HG02763 (cell line): ENCODE results near the gene IL17RE.

Experiments
- ATAC-seq: cut with Tn5 transposase; IDR thresholded peaks from one replicate; pipeline ENCODE4 v1.9.1; 2021; ENCODE audit warnings: mild to moderate bottlenecking, moderate library complexity; ENCODE audit not compliant: unreplicated experiment

The IL17RE gene

DNA sequence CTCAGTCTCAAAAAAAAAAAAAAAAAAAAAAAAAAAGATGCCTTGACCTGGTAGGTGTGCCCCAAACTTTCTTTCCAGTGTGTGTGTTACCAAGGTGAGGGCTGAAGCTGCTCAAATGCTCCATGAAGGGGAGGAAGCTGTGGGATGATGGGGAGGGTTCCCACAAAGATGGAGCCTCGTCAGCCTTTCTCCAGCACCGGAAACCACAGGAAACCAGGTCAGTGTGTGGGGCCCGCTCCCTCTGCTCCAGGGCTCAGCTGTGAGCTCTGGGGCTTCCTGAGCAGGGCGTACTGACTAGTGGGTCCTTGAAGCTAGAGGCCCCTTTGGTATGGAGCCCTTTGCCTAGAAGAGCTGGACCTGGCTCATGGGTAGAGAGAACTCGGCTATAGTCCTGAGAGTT, 681 bp upstream of the IL17RE start:
- no peak for ATAC-seq

DNA sequence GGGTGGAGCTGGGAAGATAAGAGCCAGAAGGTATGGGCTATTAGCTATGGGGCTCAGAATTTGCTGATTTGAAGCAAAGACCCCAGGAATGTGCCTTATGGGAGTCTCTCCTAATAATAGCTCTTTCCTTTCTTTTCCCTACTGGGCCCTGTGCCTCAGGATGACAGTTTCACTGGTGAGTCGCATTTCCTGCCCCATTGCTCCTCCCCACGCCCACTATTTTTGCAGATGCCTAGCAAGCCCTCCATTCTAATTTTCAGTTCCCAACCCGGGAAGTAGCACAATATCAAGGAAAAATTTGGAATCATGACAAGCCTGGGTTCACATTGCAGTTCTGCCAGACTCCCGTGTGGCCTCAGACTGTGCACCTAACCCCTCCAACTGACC, 583 bp downstream of the IL17RE start:
- ATAC-seq = no peak

DNA sequence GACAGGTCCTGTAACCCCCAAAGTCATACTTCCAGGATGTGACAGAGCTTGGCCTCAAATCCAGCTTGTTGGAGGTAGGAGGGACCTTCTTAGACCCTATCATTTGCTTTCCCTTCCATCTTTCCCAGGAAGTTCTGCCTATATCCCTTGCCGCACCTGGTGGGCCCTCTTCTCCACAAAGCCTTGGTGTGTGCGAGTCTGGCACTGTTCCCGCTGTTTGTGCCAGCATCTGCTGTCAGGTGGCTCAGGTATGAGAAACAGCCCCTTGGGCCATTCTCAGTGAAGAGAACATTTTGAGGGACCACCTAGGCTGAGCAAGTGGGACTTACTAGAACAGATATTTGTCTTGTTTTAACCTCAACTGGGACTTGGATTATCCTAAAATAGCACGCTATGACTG, 1.3 kb downstream of the IL17RE start:
- ATAC-seq = no peak

DNA sequence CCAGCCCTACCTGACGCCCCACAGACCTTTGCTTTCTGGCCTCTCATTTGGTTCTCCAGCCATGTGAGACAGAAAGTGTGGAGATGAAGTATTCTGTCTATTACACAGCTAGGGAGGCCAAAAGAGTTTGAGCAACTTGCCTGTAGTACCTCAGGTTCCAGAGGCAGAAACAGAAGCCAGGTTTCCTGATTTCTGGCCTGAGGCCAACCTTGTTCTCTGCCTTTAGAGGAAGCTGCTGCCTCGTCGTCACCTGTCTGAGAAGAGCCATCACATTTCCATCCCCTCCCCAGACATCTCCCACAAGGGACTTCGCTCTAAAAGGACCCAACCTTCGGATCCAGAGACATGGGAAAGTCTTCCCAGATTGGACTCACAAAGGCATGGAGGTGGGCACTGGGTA, 3.8 kb downstream of the IL17RE start:
- no peak for ATAC-seq

DNA sequence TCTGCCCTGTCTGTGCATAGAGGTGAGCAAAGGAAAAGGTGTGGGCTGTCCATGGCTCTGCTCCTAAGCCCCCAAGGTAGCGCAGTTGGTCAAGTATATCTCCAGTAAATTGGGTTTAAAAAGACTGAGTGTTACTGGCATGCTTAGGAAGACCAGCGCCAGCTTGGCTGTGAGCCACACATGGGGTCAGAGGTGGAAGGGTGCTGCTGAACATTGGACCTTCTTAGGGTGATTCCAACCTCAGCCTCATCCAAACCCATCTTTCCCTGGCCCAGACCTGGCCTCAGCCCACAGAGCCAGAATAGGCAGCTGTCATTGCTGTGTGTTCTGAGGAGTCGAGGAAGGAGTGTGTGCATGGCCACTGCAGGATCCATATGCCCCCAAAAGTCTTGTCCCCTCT, 5.6 kb downstream of the IL17RE start:
- no peak for ATAC-seq

DNA sequence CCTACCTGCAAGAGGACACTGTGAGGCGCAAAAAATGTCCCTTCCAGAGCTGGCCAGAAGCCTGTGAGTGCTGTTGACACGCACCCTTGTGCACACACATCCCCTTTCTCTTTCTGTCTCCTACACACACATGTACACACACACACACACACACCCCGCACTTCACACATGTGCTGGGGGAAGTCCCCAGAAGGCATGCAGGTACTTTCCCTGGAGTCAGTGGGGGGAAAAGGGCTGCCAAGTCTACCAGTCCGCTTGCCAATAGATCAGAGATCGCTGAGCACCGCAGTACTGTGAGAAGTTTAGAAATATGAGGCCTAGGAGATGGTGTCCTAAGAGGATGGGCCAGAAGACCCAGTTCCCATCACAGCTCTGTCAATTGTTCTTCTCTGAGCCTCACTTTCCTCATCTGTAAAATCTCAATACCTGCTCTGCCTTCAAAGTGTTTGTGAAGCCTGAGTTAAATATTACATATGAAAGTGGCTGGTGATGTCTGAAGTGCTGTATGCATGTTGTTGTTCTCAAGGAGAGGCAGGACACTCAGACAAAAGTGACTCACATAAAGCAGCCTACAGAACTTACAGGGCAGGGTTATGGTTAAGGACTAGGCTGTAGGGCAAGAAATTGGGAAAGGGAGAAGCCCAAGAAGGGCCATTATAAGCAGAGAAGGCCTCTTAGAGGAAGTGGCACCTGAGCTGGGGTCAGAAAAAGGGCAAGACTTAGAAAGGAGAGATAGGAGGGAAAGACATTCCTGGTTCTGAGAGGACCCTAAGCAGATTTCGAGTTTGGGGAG, 6.8 kb downstream of the IL17RE start:
- ATAC-seq = no peak

DNA sequence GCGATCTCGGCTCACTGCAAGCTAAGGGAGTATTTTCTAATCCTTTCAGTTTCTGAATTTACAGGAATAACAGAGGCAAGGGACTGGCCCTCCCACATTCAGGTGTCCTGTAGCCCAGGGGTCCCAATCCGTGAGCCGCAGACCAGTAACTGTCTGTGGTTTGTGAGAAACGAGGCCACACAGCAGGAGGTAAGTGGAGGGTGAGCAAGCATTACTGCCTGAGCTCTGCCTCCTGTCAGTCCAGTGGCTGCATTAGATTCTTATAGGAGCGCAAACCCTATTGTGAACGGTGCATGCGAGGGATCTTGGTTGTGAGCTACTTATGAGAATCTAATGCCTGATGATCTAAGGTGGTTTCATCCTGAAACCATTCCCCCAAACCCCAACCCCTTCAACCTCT, 9.2 kb downstream of the IL17RE start:
- no peak for ATAC-seq

DNA sequence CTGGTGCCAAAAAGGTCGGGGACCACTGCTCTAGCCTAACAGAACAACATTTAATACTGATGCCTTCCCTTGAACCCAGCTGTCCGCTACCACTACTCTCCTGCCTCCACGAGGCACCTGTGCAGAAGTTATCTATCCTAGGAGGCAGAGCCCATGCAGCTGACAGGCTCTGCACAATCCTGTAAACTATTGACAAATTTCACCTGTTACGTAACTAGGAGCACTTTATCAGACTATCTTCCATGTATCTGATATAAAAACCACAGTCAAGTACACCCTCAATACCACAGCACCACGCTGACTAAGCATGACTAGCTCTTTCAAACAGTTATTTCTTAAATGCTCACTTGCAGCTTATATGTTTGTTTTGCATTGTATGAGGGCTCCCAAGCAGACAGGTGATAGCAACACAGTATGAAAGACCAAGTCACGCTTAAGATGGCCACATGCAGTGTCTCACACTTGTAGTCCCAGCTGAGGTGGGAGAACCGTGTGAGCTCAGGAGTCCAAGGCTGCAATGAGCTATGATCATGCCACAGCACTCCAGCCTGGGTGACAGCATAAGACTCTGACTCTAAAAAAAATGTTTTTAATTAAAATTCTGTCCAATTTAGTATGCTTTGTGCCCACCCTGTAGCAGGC, 9.8 kb downstream of the IL17RE start:
- ATAC-seq = no peak

DNA sequence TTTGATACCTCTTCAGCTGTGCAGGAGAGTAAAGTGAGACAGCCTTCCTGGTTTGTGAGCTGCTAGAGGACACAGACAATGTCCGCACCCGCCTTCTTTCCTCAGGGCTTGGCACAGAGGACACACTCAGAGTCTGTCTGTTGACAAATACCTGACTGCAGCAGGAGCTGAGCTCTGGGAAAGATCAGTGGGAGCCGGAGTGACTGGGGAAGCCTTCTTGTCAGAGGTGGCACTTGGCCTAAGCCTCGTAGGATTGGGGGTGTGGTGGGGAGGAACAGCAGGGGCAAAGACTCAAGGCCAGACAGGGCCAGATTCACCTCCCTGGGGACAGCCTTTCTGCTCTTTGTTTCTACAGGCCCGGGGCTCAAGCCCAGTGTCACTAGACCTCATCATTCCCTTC, 11.0 kb downstream of the IL17RE start:
- ATAC-seq = no peak

DNA sequence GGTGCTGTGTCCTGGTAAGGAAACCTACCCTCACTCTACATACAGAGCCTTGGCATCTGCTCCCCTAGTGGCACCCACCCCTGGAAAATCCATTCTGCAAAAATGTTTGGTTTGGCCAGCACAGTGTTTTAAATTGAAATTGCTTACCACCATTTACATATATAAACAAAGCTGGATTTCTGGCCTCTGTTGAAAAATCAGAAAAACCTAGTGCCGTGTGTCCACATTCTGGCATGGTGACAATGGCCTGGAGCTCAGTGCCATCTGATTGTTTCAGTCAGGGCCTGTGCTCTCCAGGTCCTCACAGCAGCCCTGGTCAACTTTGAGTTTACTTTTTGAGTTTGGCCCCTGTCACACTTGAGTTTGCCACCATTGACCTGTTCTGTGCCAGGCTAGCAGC, 11.4 kb downstream of the IL17RE start:
- ATAC-seq = no peak

DNA sequence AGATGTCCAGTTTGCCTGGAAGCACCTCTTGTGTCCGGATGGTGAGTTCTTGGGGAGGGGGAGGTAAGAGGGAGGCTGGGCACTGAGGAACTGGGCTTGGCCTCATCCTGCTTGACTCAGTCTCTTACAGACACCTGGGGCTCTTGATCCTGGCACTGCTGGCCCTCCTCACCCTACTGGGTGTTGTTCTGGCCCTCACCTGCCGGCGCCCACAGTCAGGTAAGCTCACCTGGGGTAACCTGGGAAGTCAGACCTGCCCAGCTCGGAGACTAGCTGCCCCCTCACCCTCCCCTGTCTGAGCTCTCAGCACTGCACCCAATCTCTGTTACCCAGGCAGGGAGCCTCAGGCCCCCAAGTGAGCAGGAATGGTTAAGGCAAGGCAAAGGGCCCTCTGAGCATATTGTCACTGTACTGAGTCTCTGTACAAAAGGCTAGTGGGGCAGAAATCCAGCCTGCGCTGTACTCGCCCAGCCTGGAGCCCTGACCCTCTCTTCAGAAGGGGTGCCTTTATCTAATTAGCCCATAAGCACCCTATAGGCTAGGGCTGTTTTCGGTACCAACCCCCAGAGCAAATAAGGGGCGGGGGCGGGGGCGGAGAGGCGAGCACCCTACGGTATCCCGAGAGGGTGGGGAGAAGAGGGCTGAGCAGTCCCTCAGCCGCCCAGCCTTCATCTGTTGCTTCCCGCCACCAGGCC, 12.1 kb downstream of the IL17RE start:
- no peak for ATAC-seq

DNA sequence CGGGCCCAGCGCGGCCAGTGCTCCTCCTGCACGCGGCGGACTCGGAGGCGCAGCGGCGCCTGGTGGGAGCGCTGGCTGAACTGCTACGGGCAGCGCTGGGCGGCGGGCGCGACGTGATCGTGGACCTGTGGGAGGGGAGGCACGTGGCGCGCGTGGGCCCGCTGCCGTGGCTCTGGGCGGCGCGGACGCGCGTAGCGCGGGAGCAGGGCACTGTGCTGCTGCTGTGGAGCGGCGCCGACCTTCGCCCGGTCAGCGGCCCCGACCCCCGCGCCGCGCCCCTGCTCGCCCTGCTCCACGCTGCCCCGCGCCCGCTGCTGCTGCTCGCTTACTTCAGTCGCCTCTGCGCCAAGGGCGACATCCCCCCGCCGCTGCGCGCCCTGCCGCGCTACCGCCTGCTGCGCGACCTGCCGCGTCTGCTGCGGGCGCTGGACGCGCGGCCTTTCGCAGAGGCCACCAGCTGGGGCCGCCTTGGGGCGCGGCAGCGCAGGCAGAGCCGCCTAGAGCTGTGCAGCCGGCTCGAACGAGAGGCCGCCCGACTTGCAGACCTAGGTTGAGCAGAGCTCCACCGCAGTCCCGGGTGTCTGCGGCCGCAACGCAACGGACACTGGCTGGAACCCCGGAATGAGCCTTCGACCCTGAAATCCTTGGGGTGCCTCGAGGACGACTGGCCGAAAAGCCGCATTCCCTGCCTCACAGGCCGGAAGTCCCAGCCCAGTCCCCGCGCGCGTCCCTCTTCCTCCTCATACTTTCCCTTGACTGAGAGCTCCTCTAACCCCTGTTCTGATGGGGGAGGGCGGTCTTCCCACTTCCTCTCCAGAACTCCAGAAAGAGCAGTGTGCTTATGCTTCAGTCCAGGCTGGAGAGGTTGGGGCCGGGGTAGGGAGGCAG, 12.8 kb downstream of the IL17RE start:
- no peak for ATAC-seq

DNA sequence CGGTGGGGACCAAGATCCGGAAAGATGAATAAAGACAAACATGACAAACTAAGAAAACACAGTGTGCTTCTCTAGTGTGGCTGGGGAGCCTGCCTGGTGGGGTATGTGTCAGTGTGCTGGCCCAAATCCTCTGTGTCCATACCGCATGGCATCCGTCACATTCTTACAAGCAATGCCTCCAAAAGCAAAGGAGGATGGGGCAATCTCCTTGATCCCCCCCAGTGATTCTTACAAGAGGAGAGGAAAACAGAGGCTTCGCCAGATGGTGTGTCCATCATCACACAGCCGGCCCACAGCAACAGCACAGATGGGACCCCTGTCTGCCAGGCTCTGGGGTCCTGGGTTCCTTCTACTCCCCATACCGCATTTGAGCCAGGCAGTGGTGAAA, 13.7 kb downstream of the IL17RE start:
- no peak for ATAC-seq

DNA sequence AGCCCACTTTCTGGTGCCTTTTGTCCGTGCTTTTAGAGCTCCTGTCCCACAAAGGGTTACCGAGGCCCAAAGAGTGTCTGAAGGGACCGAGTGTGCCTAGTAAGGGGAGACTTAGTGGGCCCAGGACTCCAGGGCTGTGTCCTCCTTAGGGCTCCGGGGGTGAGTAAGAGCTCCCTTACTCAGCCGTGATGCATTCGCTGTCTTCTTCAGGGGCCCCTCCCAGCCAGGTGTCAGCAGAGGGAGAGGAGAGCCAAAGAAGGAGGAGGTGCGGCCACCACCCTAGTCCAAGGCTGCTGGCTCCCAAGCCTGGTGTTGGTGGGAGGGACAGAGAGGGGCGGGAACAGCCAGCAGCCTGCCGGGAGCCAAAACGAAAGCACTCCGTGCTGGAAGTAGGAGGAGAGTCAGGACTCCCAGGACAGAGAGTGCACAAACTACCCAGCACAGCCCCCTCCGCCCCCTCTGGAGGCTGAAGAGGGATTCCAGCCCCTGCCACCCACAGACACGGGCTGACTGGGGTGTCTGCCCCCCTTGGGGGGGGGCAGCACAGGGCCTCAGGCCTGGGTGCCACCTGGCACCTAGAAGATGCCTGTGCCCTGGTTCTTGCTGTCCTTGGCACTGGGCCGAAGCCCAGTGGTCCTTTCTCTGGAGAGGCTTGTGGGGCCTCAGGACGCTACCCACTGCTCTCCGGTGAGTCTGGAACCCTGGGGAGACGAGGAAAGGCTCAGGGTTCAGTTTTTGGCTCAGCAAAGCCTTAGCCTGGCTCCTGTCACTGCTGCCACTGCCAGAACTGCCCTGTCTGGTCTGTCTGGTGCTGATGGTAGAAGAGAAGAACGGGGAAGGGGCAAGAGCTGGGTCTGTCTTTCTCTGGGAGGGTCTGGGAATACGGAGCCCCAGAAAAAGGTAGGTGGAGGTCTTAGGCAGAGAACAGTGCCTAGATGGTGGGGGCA, 14.4 kb downstream of the IL17RE start, which contains the start of gene IL17RC:
TSS of gene IL17RC (plus strand) at position 365 of the 947 bp plus-strand sequence. CDS start at position 583, 218 bp downstream.
- ATAC-seq = no peak

DNA sequence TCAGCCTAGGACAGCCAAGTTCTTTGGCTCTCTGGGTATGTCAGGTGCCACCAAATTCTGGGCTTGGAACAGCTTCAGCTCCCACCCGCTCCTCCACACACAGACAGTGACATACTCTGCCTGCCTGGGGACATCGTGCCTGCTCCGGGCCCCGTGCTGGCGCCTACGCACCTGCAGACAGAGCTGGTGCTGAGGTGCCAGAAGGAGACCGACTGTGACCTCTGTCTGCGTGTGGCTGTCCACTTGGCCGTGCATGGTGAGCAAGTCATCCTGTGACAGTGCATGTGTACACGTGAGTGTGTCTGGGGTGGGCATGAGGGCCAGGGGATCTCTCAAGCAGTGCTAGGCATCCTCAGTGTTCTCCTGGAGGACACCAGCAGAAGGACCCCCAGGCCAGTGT, 15.2 kb downstream of the IL17RE start:
- no peak for ATAC-seq

DNA sequence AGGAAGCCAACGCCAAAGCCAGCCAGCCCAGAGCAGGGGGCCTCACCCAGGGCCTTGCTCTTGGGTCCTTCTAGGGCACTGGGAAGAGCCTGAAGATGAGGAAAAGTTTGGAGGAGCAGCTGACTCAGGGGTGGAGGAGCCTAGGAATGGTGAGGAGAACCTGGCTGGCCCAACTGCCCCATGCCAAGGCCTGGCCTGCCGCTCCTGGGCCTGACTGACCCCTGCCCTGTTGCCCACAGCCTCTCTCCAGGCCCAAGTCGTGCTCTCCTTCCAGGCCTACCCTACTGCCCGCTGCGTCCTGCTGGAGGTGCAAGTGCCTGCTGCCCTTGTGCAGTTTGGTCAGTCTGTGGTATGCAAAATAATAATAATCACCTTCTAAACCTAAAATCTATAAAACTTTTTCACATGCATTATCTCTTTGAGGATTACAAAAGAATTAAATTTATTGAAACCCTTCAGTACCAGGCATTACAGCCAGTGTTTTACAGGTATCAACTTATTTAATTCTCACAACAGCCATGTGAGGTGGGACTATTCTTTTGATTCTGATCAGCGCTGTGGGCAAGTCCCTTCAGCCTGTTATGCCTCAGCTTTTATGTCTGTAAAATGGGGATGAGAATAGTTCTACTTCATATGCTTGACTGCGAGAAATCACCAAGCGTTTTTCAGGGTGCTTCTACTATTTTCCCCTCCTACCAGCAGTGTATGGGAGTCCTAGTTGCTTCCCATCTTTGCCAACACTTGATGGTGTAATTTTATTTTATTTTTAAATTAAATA, 15.8 kb downstream of the IL17RE start:
- no peak for ATAC-seq

DNA sequence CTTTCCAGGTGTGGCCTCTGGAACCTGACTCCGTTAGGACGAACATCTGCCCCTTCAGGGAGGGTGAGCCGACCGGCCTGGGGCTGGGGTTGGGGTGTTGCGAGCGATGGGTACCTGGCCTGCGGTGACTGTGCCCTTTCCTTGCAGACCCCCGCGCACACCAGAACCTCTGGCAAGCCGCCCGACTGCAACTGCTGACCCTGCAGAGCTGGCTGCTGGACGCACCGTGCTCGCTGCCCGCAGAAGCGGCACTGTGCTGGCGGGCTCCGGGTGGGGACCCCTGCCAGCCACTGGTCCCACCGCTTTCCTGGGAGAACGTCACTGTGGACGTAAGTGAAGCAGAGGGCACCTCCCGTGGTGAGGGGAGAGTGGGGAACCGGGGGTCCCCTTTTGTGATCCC, 25.5 kb downstream of the IL17RE start:
- ATAC-seq = no peak

DNA sequence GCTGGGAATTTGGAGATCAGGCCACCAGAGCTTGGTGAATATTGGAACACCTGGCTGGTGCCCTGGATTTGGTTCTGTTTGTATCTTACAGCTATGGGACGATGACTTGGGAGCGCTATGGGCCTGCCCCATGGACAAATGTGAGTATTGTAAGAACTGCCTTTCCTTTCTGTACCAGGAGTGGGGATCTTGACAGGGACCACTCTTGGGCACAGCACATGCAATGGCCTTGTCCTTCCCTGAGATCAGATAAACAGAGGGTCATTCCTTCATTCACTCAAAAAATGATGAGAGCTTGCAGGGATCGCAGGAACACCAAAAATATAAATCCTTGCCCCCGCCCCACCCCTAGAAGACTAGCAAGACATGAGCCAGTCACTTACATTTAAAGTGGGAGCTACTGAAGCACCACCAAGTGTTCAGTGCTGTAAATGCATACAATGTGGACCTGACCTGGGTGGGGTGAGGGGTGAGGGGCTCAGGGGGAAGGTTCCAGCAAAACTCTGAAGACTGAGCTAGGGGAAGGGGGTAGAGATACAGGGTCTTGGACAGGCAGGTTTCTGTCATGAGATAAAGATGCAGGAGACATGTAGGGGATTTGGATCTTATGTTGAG, 28.3 kb downstream of the IL17RE start:
- ATAC-seq = no peak

DNA sequence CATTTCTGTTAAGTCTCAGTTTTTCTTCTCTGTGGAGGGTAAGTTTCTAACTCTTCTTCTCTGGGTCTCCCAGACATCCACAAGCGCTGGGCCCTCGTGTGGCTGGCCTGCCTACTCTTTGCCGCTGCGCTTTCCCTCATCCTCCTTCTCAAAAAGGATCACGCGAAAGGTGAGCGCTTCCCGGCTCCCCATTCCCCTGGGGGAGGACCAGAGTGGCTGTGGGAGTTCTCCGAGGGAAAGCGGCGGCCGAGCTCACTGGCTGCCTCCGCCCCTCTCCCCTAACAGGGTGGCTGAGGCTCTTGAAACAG, 29.8 kb downstream of the IL17RE start:
- ATAC-seq = no peak
